CD14-positive monocyte (primary cell): Measurements from ENCODE around the gene ZNF566. TPM values are rescaled to one million over a fixed set of nuclear protein-coding genes. Genes with fewer than 3 reads are reported as not detected.

Experiments used
- DNase-seq, 3 donors: peaks; one replicate each; pipeline ENCODE4 v3.0.0-alpha.2; 2011 to 2022
- H2AFZ ChIP-seq: 2 replicates; pipeline ENCODE4 v1.6.0; 2012; ENCODE audit warnings: mild to moderate bottlenecking, low read depth, low read length, inconsistent platforms; ENCODE audit not compliant: insufficient read depth, poor library complexity, severe bottlenecking
- H3K27ac ChIP-seq, 2 donors: 1 replicate in 1 of 2; 2 replicates in 1 of 2; pipeline ENCODE4 v1.5.1; 2012 to 2013; ENCODE audit warnings: low read length in 2 of 2, control low read depth in 1 of 2, inconsistent platforms in 1 of 2, low read depth in 1 of 2, mild to moderate bottlenecking in 1 of 2
- H3K27me3 ChIP-seq, 2 donors: one replicate each; pipeline versions ENCODE4 v1.6.0 to v1.6.1; 2011 to 2013; ENCODE audit warnings: low read length in 2 of 2; ENCODE audit not compliant: control insufficient read depth in 2 of 2, insufficient read depth in 2 of 2
- H3K36me3 ChIP-seq, 2 donors: replicated peaks in 1 of 2; 1 replicate in 1 of 2; 2 replicates in 1 of 2; pipeline versions ENCODE4 v1.5.1 to v1.6.1; 2012 to 2013; ENCODE audit warnings: low read length in 2 of 2, control low read depth in 1 of 2, inconsistent platforms in 1 of 2, mild to moderate bottlenecking in 1 of 2; ENCODE audit not compliant: insufficient read depth in 2 of 2, control insufficient read depth in 1 of 2
- H3K4me1 ChIP-seq, 2 donors: 1 replicate in 1 of 2; 2 replicates in 1 of 2; pipeline versions ENCODE4 v1.5.1 to v1.6.1; 2012 to 2013; ENCODE audit warnings: low read length in 2 of 2, control low read depth in 1 of 2, inconsistent platforms in 1 of 2, mild to moderate bottlenecking in 1 of 2, moderate library complexity in 1 of 2; ENCODE audit not compliant: insufficient read depth in 2 of 2, control insufficient read depth in 1 of 2
- H3K4me2 ChIP-seq: replicated peaks from 2 replicates; pipeline ENCODE3; 2012; ENCODE audit warnings: low read length, moderate library complexity, mild to moderate bottlenecking; ENCODE audit not compliant: poor library complexity, severe bottlenecking; ENCODE audit errors: extremely low read depth
- H3K4me3 ChIP-seq, 3 experiments: fragments of 200-600 bp in 1 of 3; sonication (generic) in 1 of 3; replicated peaks in 1 of 3; 1 replicate in 2 of 3; 2 replicates in 1 of 3; pipeline ENCODE4 v1.5.1; 2011 to 2013; ENCODE audit warnings: low read length in 3 of 3, mild to moderate bottlenecking in 3 of 3, control low read depth in 2 of 3, low read depth in 2 of 3, inconsistent platforms in 1 of 3, moderate library complexity in 1 of 3
- H3K79me2 ChIP-seq: 2 replicates; pipeline ENCODE4 v1.6.0; 2012; ENCODE audit warnings: mild to moderate bottlenecking, control low read depth, inconsistent platforms, low read length, moderate library complexity; ENCODE audit not compliant: insufficient read depth
- H3K9ac ChIP-seq: 2 replicates; pipeline ENCODE4 v1.6.0; 2017; ENCODE audit warnings: low read length, mild to moderate bottlenecking; ENCODE audit not compliant: insufficient read depth, poor library complexity, severe bottlenecking
- H3K9me3 ChIP-seq, 2 donors: replicated peaks in 1 of 2; 1 replicate in 1 of 2; 2 replicates in 1 of 2; pipeline versions ENCODE4 v1.5.1 to v1.6.1; 2012 to 2013; ENCODE audit warnings: low read length in 2 of 2, control low read depth in 1 of 2; ENCODE audit not compliant: control insufficient read depth in 1 of 2, insufficient read depth in 1 of 2
- H4K20me1 ChIP-seq: 2 replicates; pipeline ENCODE4 v1.6.0; 2012; ENCODE audit warnings: mild to moderate bottlenecking, low read length, control low read depth, moderate library complexity; ENCODE audit not compliant: insufficient read depth
- H3K27ac Mint-ChIP-seq, 7 donors: one replicate each; pipeline ENCODE4 v1.8.0; 2020; ENCODE audit warnings: mild to moderate bottlenecking in 7 of 7, mixed read lengths in 7 of 7, moderate library complexity in 6 of 7, inconsistent platforms in 2 of 7
- H3K27me3 Mint-ChIP-seq, 3 donors: one replicate each; pipeline ENCODE4 v1.8.0; 2021 to 2022; ENCODE audit warnings: low read depth in 3 of 3, mild to moderate bottlenecking in 3 of 3, mixed read lengths in 3 of 3, moderate library complexity in 3 of 3, inconsistent platforms in 1 of 3
- H3K36me3 Mint-ChIP-seq, 2 donors: one replicate each; pipeline ENCODE4 v1.8.0; 2020; ENCODE audit warnings: mixed read lengths in 2 of 2, inconsistent platforms in 1 of 2, mild to moderate bottlenecking in 1 of 2
- H3K4me1 Mint-ChIP-seq: one replicate; pipeline ENCODE4 v1.8.0; 2020; ENCODE audit warnings: mild to moderate bottlenecking, mixed read lengths
- H3K4me3 Mint-ChIP-seq, 2 donors: one replicate each; pipeline ENCODE4 v1.8.0; 2020; ENCODE audit warnings: mild to moderate bottlenecking in 2 of 2, mixed read lengths in 2 of 2, moderate library complexity in 1 of 2
- H3K9me3 Mint-ChIP-seq, 7 donors: one replicate each; pipeline ENCODE4 v1.8.0; 2020 to 2022; ENCODE audit warnings: mixed read lengths in 7 of 7, mild to moderate bottlenecking in 6 of 7, moderate library complexity in 6 of 7, inconsistent platforms in 2 of 7
- WGBS: methylation state at CpG from one replicate; pipeline ENCODE4 v1.1.5; 2013; ENCODE audit warnings: missing lambda C conversion rate; ENCODE audit not compliant: insufficient coverage; 5-methylcytosine and 5-hydroxymethylcytosine counted together
- intact Hi-C, 2 donors: fragments of 100-400 bp; cut with micrococcal nuclease; formaldehyde crosslinking; loops; one replicate each; pipeline versions ENCODE4 v1.15.0 to v1.15.1; 2023
- polyA plus RNA-seq, 3 donors: library from polyadenylated mRNA; depleted of rRNA in 1 of 3; unstranded in 2 of 3; stranded (reverse) in 1 of 3; fragments of 300-500 nt in 2 of 3; fragments of >200 nt in 1 of 3; fragmentation: Illumina TruSeq in 2 of 3; gene quantifications; 1 replicate in 2 of 3; 2 replicates in 1 of 3; pipeline ENCODE4 v1.2.3, GENCODE V29; 2012 to 2021
- TF ChIP-seq, protein P1 (sequence below): fragments of 200-600 bp; IDR thresholded peaks from one replicate; pipeline ENCODE4 v1.8.0; 2022; ENCODE audit warnings: antibody characterized with exemption, mild to moderate bottlenecking

The ZNF566 gene
- polyA plus RNA-seq, 3 donors, result 0.95 to 3.9 (median 3.6) TPM

DNA sequence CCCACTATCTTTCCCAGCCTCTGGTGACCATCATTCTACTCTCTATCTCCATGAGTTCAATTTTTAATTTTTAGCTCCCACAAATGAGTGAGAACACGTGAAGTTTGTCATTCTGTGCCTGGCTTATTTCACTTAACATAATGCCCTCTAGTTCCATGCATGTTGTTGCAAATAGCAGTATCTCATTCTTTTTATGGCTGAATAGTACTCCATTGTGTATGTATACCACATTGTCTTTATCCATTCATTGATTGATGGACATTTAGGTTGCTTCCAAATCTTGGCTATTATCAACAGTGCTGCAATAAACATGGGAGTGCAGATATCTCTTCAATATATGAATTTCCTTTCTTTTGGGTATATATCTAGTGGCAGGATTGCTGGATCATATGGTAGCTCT lies 48.0 kb downstream of the ZNF566 start:
- H3K4me1 Mint-ChIP-seq, result no peaks in the 10 kb centered on the region
- H3K9me3 Mint-ChIP-seq, result peaks cover 23 to 83% (median 76%) of the 10 kb centered on the region in 7 donors
- intact Hi-C loops, result no loop called here
- H3K79me2 ChIP-seq, result no peaks in the 10 kb centered on the region
- H3K27me3 ChIP-seq, result no peaks in the 10 kb centered on the region
- no peak overlapping the region for H3K4me3 Mint-ChIP-seq
- H3K36me3 ChIP-seq, result no peaks in the 10 kb centered on the region
- no CpG with 5 or more reads among the region's 1 CpG for WGBS
- no peaks in the 10 kb centered on the region for H3K4me1 ChIP-seq
- H3K9me3 ChIP-seq, result peaks cover 63 to 65% of the 10 kb centered on the region in 2 donors
- DNase-seq, result no peak
- no peaks in the 10 kb centered on the region for H4K20me1 ChIP-seq
- no peak overlapping the region for H3K4me2 ChIP-seq
- H3K27ac Mint-ChIP-seq, result no peak overlapping the region
- TF ChIP-seq, protein P1, sequence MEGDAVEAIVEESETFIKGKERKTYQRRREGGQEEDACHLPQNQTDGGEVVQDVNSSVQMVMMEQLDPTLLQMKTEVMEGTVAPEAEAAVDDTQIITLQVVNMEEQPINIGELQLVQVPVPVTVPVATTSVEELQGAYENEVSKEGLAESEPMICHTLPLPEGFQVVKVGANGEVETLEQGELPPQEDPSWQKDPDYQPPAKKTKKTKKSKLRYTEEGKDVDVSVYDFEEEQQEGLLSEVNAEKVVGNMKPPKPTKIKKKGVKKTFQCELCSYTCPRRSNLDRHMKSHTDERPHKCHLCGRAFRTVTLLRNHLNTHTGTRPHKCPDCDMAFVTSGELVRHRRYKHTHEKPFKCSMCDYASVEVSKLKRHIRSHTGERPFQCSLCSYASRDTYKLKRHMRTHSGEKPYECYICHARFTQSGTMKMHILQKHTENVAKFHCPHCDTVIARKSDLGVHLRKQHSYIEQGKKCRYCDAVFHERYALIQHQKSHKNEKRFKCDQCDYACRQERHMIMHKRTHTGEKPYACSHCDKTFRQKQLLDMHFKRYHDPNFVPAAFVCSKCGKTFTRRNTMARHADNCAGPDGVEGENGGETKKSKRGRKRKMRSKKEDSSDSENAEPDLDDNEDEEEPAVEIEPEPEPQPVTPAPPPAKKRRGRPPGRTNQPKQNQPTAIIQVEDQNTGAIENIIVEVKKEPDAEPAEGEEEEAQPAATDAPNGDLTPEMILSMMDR, result no peak
- no peak overlapping the region for H3K27ac ChIP-seq
- no peak overlapping the region for H3K4me3 ChIP-seq
- H3K36me3 Mint-ChIP-seq, result no peaks in the 10 kb centered on the region
- peaks cover 0 to 3% (median 2%) of the 10 kb centered on the region in 3 donors for H3K27me3 Mint-ChIP-seq
- H2AFZ ChIP-seq, result no peak overlapping the region
- no peak overlapping the region for H3K9ac ChIP-seq

DNA sequence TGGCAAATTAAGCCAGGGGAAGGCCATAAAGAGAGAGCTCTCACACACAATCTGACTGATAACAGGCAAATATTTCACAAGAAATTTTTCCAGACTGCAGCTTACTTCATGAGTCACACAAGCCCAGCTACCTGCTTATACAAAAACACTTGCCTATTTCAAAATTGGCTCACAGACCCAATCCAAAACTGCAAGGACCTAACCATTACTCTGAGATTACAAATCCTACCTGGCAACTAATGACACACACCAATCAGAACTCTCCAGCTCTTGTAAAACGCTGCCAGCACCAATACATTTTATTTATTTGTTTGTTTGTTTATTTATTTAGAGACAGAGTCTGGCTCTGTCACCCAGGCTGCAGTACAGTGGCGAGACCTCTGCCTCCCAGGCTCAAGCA lies 52.8 kb downstream of the ZNF566 start:
- no peaks in the 10 kb centered on the region for H3K36me3 ChIP-seq
- H3K9ac ChIP-seq, result no peak overlapping the region
- Mint-ChIP-seq H3K4me3 (no peak overlapping the region), H3K4me1 (no peaks in the 10 kb centered on the region), H3K9me3 (peaks cover 21 to 82% (median 76%) of the 10 kb centered on the region in 7 donors), H3K36me3 (no peaks in the 10 kb centered on the region), H3K27me3 (peaks cover 0 to 3% (median 3%) of the 10 kb centered on the region in 3 donors), H3K27ac (no peak overlapping the region)
- no CpG with 5 or more reads among the region's 2 CpGs for WGBS
- H4K20me1 ChIP-seq, result no peaks in the 10 kb centered on the region
- peaks cover 65 to 72% of the 10 kb centered on the region in 2 donors for H3K9me3 ChIP-seq
- H3K4me2 ChIP-seq, result no peak overlapping the region
- DNase-seq, result no peak
- H2AFZ ChIP-seq, result no peak overlapping the region
- TF ChIP-seq, protein P1, result no peak
- no peak overlapping the region for H3K27ac ChIP-seq
- intact Hi-C loops, result no loop called here
- H3K27me3 ChIP-seq, result no peaks in the 10 kb centered on the region
- H3K4me1 ChIP-seq, result no peaks in the 10 kb centered on the region
- H3K4me3 ChIP-seq, result no peak overlapping the region
- no peaks in the 10 kb centered on the region for H3K79me2 ChIP-seq
